Ovary (tissue), 9 donors: ENCODE measurements around the gene PKN1. TPM values are rescaled to one million over a fixed set of nuclear protein-coding genes. Genes with fewer than 3 reads are reported as not detected.

Experiments
- DNase-seq, 5 donors: peaks; one replicate each; pipeline ENCODE4 v3.0.0-alpha.2; 2019 to 2020
- H3K27ac ChIP-seq, 2 donors: fragments of 200-600 bp; one replicate each; pipeline versions ENCODE4 v1.5.1 to v1.8.0; 2019 to 2022
- H3K27me3 ChIP-seq: fragments of 200-600 bp; one replicate; pipeline ENCODE4 v1.8.0; 2022
- H3K36me3 ChIP-seq: fragments of 200-600 bp; sonication (generic); one replicate; pipeline ENCODE4 v1.5.1; 2019
- H3K4me1 ChIP-seq: one replicate; pipeline ENCODE4 v1.8.1; 2013; ENCODE audit warnings: mild to moderate bottlenecking, moderate library complexity; ENCODE audit not compliant: insufficient read depth
- H3K4me3 ChIP-seq: fragments of 200-600 bp; sonication (generic); one replicate; pipeline ENCODE4 v1.5.1; 2017
- H3K9me3 ChIP-seq, 2 donors: fragments of 200-600 bp in 1 of 2; sonication (generic) in 1 of 2; one replicate each; pipeline versions ENCODE4 v1.5.1 to v1.8.1; 2013 to 2019; ENCODE audit warnings: mild to moderate bottlenecking in 1 of 2, moderate library complexity in 1 of 2
- EP300 ChIP-seq: sonication (generic); formaldehyde crosslinking; IDR thresholded peaks from one replicate; pipeline ENCODE4 v1.6.1; 2017; ENCODE audit warnings: antibody characterized with exemption
- POLR2A ChIP-seq: fragments of 450-650 bp; IDR thresholded peaks from one replicate; pipeline ENCODE4 v1.6.1; 2017; ENCODE audit warnings: antibody characterized with exemption, mild to moderate bottlenecking, moderate library complexity
- WGBS, 3 donors: extraction: QIAGEN DNeasy Blood & Tissue Kit in 1 of 3; methylation state at CpG; one replicate each; pipeline versions ENCODE4 v1.1.5 to v1.1.7; 2013 to 2017; 5-methylcytosine and 5-hydroxymethylcytosine counted together
- intact Hi-C, 4 donors: fragments of 100-400 bp; cut with DNase I; formaldehyde crosslinking; loops; one replicate each; pipeline versions ENCODE4 v1.11.0 to v1.15.1; 2022 to 2023
- polyA plus RNA-seq, 2 donors: library from polyadenylated mRNA; stranded (reverse); fragments of 200-250 nt in 1 of 2; fragments of 350-450 nt in 1 of 2; fragmentation: Illumina TruSeq in 1 of 2; extraction: RNeasy Lipid Tissue Mini Kit (QIAGEN cat#74804) in 1 of 2; gene quantifications; one replicate each; pipeline ENCODE4 v1.2.3, GENCODE V29; 2013 to 2014
- total RNA-seq, 7 donors: library from RNA; depleted of rRNA in 2 of 7; stranded (reverse); fragments of >200 nt in 2 of 7; fragmentation: NEBNext Ultra II Directional in 3 of 7; extraction: Animal tissue kit (Norgen Biotek cat#: 25700) in 3 of 7; gene quantifications; one replicate each; pipeline versions ENCODE4 v1.1.0 to v1.2.4, GENCODE V29; 2016 to 2023
- TF ChIP-seq, protein P1 (sequence below), 3 donors: fragments of 450-650 bp in 2 of 3; fragments of 200-600 bp in 1 of 3; IDR thresholded peaks; one replicate each; pipeline versions ENCODE4 v1.5.1 to v1.8.0; 2016 to 2022; ENCODE audit warnings: antibody characterized with exemption in 3 of 3, mild to moderate bottlenecking in 1 of 3
- donor health status: DM: no; HTN: no; CAD: no; lungs with moderate emphysema.
- donor health status: DM: no; HTN: no; CAD: no.
- donor health status: Bipolar disorder and iron deficiency.
- donor health status: DM: yes; HTN: yes; CAD: no.
- donor health status: DM: no; HTN: no; CAD: no.
- donor health status: DM: yes; HTN: yes; CAD: no.

The PKN1 gene
- total and polyA plus RNA-seq, 9 donors = 16.6 to 128 (median 68.6) TPM

DNA sequence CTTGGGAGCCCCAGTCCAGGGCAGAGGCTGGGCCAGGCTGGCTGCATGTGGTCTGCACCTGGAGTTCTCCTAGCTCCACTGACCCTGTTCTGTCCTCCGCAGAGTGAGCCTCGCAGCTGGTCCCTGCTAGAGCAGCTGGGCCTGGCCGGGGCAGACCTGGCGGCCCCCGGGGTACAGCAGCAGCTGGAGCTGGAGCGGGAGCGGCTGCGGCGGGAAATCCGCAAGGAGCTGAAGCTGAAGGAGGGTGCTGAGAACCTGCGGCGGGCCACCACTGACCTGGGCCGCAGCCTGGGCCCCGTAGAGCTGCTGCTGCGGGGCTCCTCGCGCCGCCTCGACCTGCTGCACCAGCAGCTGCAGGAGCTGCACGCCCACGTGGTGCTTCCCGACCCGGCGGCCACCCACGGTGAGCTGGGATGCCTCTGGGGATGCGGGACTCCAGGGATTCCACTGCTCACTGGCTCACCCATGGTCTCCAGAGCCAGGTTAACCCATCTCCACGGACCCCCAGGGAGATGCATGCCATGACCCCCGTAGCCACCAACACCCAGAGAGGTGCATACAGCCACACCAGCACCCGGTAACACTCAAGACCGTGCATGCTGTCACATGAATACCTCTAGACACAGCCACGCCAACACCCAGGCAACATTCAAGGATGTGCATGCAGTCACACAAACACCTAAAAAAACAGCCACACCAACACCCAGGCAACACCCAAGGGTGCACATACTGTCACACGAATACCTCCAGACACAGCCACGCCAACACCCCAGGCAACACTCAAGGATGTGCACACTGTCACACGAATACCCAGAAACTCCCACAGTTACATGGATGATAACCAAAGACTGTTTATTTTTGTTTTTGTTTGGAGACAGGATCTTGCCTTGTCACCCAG, 8.2 kb downstream of the PKN1 start:
- TF ChIP-seq POLR2A (no peak), EP300 (no peak)
- TF ChIP-seq, protein P1, sequence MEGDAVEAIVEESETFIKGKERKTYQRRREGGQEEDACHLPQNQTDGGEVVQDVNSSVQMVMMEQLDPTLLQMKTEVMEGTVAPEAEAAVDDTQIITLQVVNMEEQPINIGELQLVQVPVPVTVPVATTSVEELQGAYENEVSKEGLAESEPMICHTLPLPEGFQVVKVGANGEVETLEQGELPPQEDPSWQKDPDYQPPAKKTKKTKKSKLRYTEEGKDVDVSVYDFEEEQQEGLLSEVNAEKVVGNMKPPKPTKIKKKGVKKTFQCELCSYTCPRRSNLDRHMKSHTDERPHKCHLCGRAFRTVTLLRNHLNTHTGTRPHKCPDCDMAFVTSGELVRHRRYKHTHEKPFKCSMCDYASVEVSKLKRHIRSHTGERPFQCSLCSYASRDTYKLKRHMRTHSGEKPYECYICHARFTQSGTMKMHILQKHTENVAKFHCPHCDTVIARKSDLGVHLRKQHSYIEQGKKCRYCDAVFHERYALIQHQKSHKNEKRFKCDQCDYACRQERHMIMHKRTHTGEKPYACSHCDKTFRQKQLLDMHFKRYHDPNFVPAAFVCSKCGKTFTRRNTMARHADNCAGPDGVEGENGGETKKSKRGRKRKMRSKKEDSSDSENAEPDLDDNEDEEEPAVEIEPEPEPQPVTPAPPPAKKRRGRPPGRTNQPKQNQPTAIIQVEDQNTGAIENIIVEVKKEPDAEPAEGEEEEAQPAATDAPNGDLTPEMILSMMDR (IDR thresholded peaks at IDR 0.05) = no peak
- no peak overlapping the region for H3K4me3 ChIP-seq
- no peaks in the 10 kb centered on the region for H3K36me3 ChIP-seq
- no peaks in the 10 kb centered on the region for H3K9me3 ChIP-seq
- H3K4me1 ChIP-seq = no peaks in the 10 kb centered on the region
- no peak for DNase-seq
- no peak overlapping the region for H3K27ac ChIP-seq
- intact Hi-C loops = no loop called here
- WGBS, 3 donors = 46 to 74% (median 56%) methylated on average over 34 of the region's 34 CpGs
- no peaks in the 10 kb centered on the region for H3K27me3 ChIP-seq

DNA sequence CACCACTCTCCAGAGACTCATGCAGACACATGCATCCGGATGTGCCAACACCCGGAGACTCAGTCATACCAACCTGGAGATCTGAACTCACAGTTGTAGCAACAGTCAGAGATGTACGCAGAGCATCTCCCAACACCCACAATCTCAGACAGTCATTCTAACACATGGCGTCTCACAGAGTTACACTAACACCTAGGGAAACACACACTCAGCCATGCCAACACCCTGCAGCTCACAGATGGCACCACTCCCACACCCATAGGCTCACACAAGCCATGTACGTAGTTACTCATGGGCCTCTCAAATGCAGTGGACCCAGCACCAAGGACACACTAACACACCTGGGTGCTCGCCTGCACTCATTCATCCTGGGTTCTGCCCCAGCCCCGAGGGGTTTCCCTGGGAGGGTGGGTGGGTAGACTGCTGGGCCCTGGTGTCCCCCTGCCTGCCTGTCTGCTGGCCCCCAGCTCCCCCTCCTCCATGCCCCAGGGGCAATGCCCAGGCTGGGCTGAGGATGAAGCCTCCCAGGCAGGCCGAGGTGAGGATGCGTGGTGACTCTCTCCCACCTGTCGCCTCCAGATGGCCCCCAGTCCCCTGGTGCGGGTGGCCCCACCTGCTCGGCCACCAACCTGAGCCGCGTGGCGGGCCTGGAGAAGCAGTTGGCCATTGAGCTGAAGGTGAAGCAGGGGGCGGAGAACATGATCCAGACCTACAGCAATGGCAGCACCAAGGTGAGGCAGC, 10.0 kb downstream of the PKN1 start:
- H3K27me3 ChIP-seq = no peaks in the 10 kb centered on the region
- no peaks in the 10 kb centered on the region for H3K9me3 ChIP-seq
- DNase-seq = no peak
- no peaks in the 10 kb centered on the region for H3K4me1 ChIP-seq
- WGBS, 3 donors = 95 to 97% (median 97%) methylated on average over 15 to 16 of the region's 16 CpGs
- no peak overlapping the region for H3K4me3 ChIP-seq
- no peak for TF ChIP-seq POLR2A
- TF ChIP-seq, protein P1 (IDR thresholded peaks at IDR 0.05) = no peak
- H3K36me3 ChIP-seq = no peaks in the 10 kb centered on the region
- intact Hi-C loops = no loop called here
- no peak overlapping the region for H3K27ac ChIP-seq

DNA sequence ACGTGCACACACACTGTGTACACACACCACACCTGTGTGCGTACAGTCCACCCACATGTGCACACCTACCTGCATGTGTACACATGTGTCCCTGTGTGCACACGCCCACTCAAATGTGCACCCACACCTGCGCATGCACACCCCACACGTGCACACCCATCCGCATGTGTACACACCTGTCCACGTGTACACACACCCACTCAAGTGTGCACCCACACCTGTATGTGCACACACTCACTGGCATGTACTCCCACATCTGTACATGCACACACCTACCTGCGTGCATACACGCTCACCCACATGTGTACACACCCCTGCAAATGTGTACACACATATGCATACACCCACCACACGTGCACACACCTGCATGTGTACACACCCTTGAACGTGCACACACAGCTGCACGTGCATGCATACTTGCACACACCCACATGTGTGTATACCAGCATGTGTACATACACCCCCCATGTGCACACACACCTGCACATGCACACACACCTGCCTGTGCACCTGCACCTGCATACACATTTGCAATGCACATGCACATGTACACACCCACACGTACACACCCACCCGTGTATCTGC, 10.6 kb downstream of the PKN1 start:
- Histone ChIP-seq H3K4me1 (no peaks in the 10 kb centered on the region), H3K36me3 (no peaks in the 10 kb centered on the region), H3K4me3 (no peak overlapping the region), H3K9me3 (no peaks in the 10 kb centered on the region), H3K27ac (no peak overlapping the region), H3K27me3 (no peaks in the 10 kb centered on the region)
- TF ChIP-seq EP300 = no peak
- TF ChIP-seq POLR2A = no peak
- TF ChIP-seq, protein P1 (IDR thresholded peaks at IDR 0.05) = no peak
- intact Hi-C loops = no loop called here
- 88 to 90% (median 90%) methylated on average over 13 to 14 of the region's 14 CpGs for WGBS, 3 donors
- DNase-seq = no peak

DNA sequence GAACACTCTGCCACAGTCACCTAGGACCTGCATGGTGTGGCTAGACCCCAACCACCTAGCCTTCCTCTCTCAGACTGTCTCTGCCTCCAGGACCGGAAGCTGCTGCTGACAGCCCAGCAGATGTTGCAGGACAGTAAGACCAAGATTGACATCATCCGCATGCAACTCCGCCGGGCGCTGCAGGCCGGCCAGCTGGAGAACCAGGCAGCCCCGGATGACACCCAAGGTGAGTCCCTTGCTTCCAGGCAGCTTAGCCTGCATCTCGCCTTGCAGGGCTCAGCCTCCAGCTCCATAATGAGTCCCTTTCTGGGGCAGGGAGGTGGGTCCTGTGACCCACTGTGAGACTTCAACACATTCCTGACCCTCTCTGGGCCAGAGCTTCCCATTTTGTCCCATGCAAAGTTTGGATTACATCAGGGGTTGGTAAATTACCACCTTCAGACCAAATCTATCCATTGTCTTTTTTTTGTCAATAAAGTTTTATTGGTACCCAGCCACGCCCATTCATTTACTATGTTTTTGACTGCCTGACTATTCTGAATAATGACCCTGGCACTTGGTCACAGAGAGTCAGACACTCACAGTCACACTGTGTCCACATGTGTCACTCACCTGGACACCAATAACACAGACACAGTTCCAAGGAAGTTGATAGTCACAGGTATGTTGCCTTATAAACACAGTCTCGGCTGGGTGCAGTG, 13.4 kb downstream of the PKN1 start:
- intact Hi-C loops = no loop called here
- no peak for TF ChIP-seq POLR2A
- no peak for TF ChIP-seq EP300
- TF ChIP-seq, protein P1 (IDR thresholded peaks at IDR 0.05) = no peak
- Histone ChIP-seq H3K27ac (no peak overlapping the region), H3K4me1 (no peaks in the 10 kb centered on the region), H3K27me3 (no peaks in the 10 kb centered on the region), H3K36me3 (no peaks in the 10 kb centered on the region), H3K4me3 (no peak overlapping the region), H3K9me3 (no peaks in the 10 kb centered on the region)
- 94 to 99% (median 94%) methylated on average over 10 of the region's 10 CpGs for WGBS, 3 donors
- no peak for DNase-seq
